Esophagus squamous epithelium (tissue), 4 donors: ENCODE measurements around the gene GPC6.

Source experiments
- POLR2A ChIP-seq, 4 donors: fragments of 450-650 bp; IDR thresholded peaks; one replicate each; pipeline ENCODE4 v1.6.1; 2017; ENCODE audit warnings: antibody characterized with exemption in 4 of 4, mild to moderate bottlenecking in 4 of 4, moderate library complexity in 3 of 4
- TF ChIP-seq, protein P1 (sequence below), 6 experiments: fragments of 450-650 bp in 4 of 6; fragments of 200-600 bp in 2 of 6; sonication (generic) in 2 of 6; IDR thresholded peaks; one replicate each; pipeline ENCODE4 v1.5.1; 2016 to 2019; ENCODE audit warnings: antibody characterized with exemption in 6 of 6, mild to moderate bottlenecking in 4 of 6, moderate library complexity in 4 of 6

DNA sequence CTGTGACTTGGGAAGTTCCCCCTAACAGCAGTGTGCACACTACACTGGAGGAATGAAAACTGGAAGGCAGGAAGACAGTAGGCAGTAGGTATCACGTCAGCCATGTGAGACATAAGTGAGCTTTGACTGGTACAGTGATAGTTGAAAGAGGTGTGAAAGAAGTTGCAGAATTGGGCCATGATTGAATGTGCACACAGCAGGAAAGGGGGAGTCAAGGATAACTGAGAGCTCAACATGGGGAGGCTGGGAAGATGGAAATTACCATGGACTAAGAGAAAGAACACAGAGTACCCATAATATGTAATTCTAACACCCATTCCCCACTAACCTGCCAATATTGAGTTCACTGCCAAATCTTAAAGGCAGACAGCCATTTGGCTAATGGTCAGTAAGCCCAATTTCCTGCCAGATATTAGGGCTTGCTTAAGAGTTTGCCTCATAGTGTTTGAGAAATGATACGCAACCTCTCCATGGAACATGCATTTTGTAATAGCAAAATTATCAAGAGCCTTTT is 931.2 kb downstream of the GPC6 start:
- TF ChIP-seq, protein P1, sequence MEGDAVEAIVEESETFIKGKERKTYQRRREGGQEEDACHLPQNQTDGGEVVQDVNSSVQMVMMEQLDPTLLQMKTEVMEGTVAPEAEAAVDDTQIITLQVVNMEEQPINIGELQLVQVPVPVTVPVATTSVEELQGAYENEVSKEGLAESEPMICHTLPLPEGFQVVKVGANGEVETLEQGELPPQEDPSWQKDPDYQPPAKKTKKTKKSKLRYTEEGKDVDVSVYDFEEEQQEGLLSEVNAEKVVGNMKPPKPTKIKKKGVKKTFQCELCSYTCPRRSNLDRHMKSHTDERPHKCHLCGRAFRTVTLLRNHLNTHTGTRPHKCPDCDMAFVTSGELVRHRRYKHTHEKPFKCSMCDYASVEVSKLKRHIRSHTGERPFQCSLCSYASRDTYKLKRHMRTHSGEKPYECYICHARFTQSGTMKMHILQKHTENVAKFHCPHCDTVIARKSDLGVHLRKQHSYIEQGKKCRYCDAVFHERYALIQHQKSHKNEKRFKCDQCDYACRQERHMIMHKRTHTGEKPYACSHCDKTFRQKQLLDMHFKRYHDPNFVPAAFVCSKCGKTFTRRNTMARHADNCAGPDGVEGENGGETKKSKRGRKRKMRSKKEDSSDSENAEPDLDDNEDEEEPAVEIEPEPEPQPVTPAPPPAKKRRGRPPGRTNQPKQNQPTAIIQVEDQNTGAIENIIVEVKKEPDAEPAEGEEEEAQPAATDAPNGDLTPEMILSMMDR (IDR thresholded peaks at IDR 0.05), result no peak
- no peak for TF ChIP-seq POLR2A (IDR thresholded peaks at IDR 0.05)
